Panc1 (cell line): ENCODE data around the gene ERICH4. TPM values are rescaled to one million over a fixed set of nuclear protein-coding genes. Genes with fewer than 3 reads are reported as not detected.
"Not testable (repeated sequence)": the region's sequence is repeated elsewhere in the genome, so short reads cannot be mapped to it uniquely, and the experiment has no call there.

Experiments
- ATAC-seq: fragments of 200-7000 bp; cut with Tn5 transposase; 2 replicates; pipeline ENCODE4 v1.9.1; 2020; ENCODE audit warnings: mild to moderate bottlenecking, moderate library complexity
- BruUV-seq: library from RNA; stranded (reverse); fragments of 400-500 nt; replicated peaks from 2 replicates; lab custom pipeline; 2021; lab: Mats Ljungman, UMichigan
- CTCF ChIA-PET: fragments of 300-600 bp; sonication (Branson Sonifier 250); formaldehyde crosslinking; loops from one replicate; lab custom pipeline; 2022; ENCODE audit warnings: antibody characterized with exemption; lab: Charles Lee
- POLR2A ChIA-PET: fragments of 300-600 bp; sonication (Branson Sonifier 250); formaldehyde crosslinking; loops from one replicate; lab custom pipeline; 2022; ENCODE audit warnings: antibody characterized with exemption; lab: Charles Lee
- DNase-seq: peaks from one replicate; pipeline ENCODE4 v3.0.0-alpha.2; 2010; ENCODE audit warnings: low read depth, low spot score
- H3K27ac ChIP-seq: 2 replicates; pipeline ENCODE4 v1.5.1; 2011; ENCODE audit warnings: mild to moderate bottlenecking, low read length, inconsistent platforms
- H3K27me3 ChIP-seq: fragments of 200-500 bp; sonication (Bioruptor generic); 2 replicates; pipeline ENCODE4 v1.6.0; 2014; ENCODE audit warnings: low read length, inconsistent platforms; ENCODE audit not compliant: control insufficient read depth, insufficient read depth
- H3K36me3 ChIP-seq: fragments of 200-500 bp; sonication (Bioruptor generic); 2 replicates; pipeline ENCODE4 v1.5.1; 2014; ENCODE audit warnings: inconsistent platforms, mild to moderate bottlenecking, low read length, moderate library complexity; ENCODE audit not compliant: control insufficient read depth, insufficient read depth
- H3K4me1 ChIP-seq: 2 replicates; pipeline ENCODE4 v1.5.1; 2011; ENCODE audit warnings: inconsistent platforms, mild to moderate bottlenecking, low read length, moderate library complexity; ENCODE audit not compliant: control insufficient read depth, insufficient read depth
- H3K4me3 ChIP-seq, 2 experiments: 2 replicates each; pipeline ENCODE4 v1.5.1; 2011 to 2012; ENCODE audit warnings: low read depth in 2 of 2, low read length in 2 of 2, mild to moderate bottlenecking in 2 of 2, inconsistent platforms in 1 of 2, moderate library complexity in 1 of 2
- H3K9me3 ChIP-seq: fragments of 200-500 bp; sonication (Bioruptor generic); 2 replicates; pipeline ENCODE4 v1.5.1; 2014; ENCODE audit warnings: low read depth, mild to moderate bottlenecking, inconsistent platforms, low read length, moderate library complexity; ENCODE audit not compliant: control insufficient read depth, insufficient read depth
- POLR2AphosphoS5 ChIP-seq: IDR thresholded peaks from 2 replicates; pipeline ENCODE4 v1.6.1; 2012; ENCODE audit warnings: mild to moderate bottlenecking, low read depth, low read length, moderate library complexity
- SIN3A ChIP-seq: IDR thresholded peaks from 2 replicates; pipeline ENCODE4 v1.6.1; 2012; ENCODE audit warnings: low read depth, mild to moderate bottlenecking, low read length, moderate library complexity, borderline replicate concordance; ENCODE audit not compliant: insufficient read depth
- TCF7L2 ChIP-seq: IDR thresholded peaks from 2 replicates; pipeline ENCODE4 v1.6.1; 2011; ENCODE audit warnings: mild to moderate bottlenecking, low read depth, low read length, inconsistent platforms
- in situ Hi-C: cut with HindIII; loops from 2 replicates; pipeline ENCODE4 v1.10.0; 2016; ENCODE audit warnings: low sequenced_read_pairs, low pct_unique_long_range_greater_than_20kb
- intact Hi-C: fragments of 100-400 bp; cut with micrococcal nuclease; formaldehyde crosslinking; loops from one replicate; pipeline ENCODE4 v1.10.0; 2022; ENCODE audit not compliant: unreplicated experiment
- total RNA-seq: library from RNA; stranded (reverse); gene quantifications from one replicate; pipeline ENCODE4 v1.2.1, GENCODE V29; 2021; ENCODE audit not compliant: unreplicated experiment
- TF ChIP-seq, protein P1 (sequence below), 2 experiments: IDR thresholded peaks; 2 replicates each; pipeline ENCODE4 v1.6.1; 2011 to 2012; ENCODE audit warnings: low read depth in 2 of 2, control low read depth in 1 of 2, low read length in 1 of 2, mild to moderate bottlenecking in 1 of 2, moderate library complexity in 1 of 2; ENCODE audit not compliant: insufficient read depth in 1 of 2
- TF ChIP-seq, protein P2 (sequence below): fragments of 450-650 bp; IDR thresholded peaks from 2 replicates; pipeline ENCODE4 v1.5.1; 2017; ENCODE audit warnings: mild to moderate bottlenecking

The ERICH4 gene
- total RNA-seq, 1 experiment from 2014 or later = not detected

DNA sequence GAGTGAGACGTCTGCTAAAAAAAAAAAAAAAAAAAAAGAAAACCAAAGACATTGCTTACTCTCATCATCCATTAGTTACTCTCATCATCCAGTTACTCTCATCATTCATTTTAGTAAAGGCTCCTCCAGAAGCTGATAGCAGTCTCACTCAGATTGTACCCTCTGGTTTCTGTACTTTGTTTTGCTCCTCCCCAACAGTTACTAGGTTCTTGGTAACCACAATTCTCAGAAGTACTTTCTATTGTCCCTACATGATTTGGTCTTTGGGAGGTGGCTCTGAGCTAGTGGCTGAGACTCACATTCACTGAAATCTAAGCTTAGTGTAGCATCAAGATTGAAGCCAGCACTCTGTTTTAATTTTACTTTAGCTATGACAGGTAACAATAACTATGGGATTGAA is 14.3 kb downstream of the ERICH4 start:
- BruUV-seq = no TSS peak
- Histone ChIP-seq H3K4me3 (no peak overlapping the region), H3K36me3 (no peaks in the 10 kb centered on the region), H3K27ac (no peak overlapping the region), H3K9me3 (no peaks in the 10 kb centered on the region), H3K27me3 (peaks cover 3% of the 10 kb centered on the region; the same call in 1 of the 2 replicates), H3K4me1 (no peaks in the 10 kb centered on the region)
- POLR2A ChIA-PET = no interaction called here
- TF ChIP-seq TCF7L2 (no peak), SIN3A (no peak), POLR2AphosphoS5 (no peak)
- TF ChIP-seq, protein P1, sequence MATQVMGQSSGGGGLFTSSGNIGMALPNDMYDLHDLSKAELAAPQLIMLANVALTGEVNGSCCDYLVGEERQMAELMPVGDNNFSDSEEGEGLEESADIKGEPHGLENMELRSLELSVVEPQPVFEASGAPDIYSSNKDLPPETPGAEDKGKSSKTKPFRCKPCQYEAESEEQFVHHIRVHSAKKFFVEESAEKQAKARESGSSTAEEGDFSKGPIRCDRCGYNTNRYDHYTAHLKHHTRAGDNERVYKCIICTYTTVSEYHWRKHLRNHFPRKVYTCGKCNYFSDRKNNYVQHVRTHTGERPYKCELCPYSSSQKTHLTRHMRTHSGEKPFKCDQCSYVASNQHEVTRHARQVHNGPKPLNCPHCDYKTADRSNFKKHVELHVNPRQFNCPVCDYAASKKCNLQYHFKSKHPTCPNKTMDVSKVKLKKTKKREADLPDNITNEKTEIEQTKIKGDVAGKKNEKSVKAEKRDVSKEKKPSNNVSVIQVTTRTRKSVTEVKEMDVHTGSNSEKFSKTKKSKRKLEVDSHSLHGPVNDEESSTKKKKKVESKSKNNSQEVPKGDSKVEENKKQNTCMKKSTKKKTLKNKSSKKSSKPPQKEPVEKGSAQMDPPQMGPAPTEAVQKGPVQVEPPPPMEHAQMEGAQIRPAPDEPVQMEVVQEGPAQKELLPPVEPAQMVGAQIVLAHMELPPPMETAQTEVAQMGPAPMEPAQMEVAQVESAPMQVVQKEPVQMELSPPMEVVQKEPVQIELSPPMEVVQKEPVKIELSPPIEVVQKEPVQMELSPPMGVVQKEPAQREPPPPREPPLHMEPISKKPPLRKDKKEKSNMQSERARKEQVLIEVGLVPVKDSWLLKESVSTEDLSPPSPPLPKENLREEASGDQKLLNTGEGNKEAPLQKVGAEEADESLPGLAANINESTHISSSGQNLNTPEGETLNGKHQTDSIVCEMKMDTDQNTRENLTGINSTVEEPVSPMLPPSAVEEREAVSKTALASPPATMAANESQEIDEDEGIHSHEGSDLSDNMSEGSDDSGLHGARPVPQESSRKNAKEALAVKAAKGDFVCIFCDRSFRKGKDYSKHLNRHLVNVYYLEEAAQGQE (IDR thresholded peaks at IDR 0.05; ENCODE audit: insufficient read depth in 1 of 2, low read depth in 2 of 2, low read length in 1 of 2) = no peak
- TF ChIP-seq, protein P2, sequence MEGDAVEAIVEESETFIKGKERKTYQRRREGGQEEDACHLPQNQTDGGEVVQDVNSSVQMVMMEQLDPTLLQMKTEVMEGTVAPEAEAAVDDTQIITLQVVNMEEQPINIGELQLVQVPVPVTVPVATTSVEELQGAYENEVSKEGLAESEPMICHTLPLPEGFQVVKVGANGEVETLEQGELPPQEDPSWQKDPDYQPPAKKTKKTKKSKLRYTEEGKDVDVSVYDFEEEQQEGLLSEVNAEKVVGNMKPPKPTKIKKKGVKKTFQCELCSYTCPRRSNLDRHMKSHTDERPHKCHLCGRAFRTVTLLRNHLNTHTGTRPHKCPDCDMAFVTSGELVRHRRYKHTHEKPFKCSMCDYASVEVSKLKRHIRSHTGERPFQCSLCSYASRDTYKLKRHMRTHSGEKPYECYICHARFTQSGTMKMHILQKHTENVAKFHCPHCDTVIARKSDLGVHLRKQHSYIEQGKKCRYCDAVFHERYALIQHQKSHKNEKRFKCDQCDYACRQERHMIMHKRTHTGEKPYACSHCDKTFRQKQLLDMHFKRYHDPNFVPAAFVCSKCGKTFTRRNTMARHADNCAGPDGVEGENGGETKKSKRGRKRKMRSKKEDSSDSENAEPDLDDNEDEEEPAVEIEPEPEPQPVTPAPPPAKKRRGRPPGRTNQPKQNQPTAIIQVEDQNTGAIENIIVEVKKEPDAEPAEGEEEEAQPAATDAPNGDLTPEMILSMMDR = no peak
- ATAC-seq (no peak), DNase-seq (no peak)
- intact Hi-C loops = no loop called here
- CTCF ChIA-PET = no interaction called here
- in situ Hi-C loops = no loop called here

DNA sequence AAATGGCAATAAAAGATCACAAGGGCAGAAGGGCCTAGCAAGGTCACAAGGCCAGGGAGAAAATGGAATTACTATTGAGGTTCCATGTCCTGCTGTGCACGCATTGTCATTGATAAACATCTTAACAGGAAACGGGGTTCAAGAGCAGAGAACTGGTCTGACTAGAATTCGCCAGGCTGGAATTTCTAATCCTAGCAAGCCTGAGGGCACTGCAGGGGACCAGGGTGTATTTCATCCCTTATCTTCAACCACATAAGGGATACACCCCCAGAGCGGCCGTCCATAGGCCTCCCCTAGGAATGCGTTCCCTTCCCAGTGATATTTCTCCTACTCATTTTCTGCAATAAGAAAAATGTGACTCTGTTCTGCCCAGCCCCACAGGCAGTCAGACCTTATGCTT is 19.5 kb downstream of the ERICH4 start:
- Histone ChIP-seq H3K27ac (no peak overlapping the region), H3K27me3 (peaks cover 10% of the 10 kb centered on the region), H3K36me3 (no peaks in the 10 kb centered on the region), H3K4me1 (no peaks in the 10 kb centered on the region), H3K4me3 (no peak overlapping the region), H3K9me3 (no peaks in the 10 kb centered on the region)
- no TSS peak for BruUV-seq
- intact Hi-C loops = loop anchor here (10.0 kb wide), 1 partner anchor 82 kb away; no protein-coding TSS in a partner anchor
- in situ Hi-C loops = no loop called here
- ATAC-seq = no peak
- DNase-seq = no peak
- TF ChIP-seq, protein P1 (IDR thresholded peaks at IDR 0.05; ENCODE audit: insufficient read depth in 1 of 2, low read depth in 2 of 2, low read length in 1 of 2) = no peak
- TF ChIP-seq, protein P2 = no peak
- TF ChIP-seq TCF7L2 (no peak), SIN3A (no peak), POLR2AphosphoS5 (no peak)
- ChIA-PET CTCF (no interaction called here), POLR2A (no interaction called here)

DNA sequence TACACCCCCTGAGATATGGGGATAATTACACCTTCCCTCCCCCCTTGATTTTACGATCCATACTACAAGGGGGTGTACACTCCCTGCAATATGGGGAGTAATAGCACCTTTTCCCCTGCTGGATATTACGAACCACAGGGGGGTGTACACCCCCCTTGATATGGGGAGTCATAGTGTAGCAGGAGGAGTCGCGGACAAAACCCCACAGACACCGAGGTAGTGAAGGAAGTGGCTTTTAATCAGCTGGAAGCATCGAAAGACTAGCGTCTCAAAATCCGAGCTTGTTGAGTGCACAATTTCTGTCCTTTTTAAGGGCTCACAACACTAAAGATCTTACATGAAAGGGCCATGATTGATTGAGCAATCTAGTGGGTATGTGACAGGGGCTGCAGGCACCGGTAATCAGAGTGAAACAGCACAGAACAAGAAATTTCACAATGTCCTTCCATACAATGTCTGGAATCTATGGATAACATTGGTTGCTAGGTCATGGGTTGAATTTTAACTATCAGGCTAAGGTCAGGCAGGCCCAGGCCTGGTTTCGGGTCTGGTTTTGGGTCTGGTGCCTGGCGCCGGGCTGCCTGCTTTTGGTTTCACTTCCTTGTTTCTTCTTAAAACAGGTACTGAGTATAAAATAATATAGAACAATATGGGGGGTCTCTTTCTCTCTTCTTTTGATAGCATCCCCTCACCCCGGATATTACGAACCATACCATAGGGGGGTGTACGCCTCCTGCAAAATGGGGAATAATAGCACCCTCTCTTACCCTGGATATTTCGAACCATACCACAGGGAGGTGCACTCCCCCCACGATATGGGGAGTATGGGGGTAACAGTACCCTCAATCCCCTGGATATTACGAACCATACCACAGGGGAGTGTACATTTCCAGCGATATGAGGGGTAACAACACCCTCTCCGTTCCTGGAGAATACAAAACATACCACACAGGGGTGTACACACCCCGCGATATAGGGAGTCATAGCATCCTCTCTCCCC is 20.6 kb downstream of the ERICH4 start:
- H3K4me1 ChIP-seq, H3K36me3 ChIP-seq, H3K9me3 ChIP-seq, POLR2A ChIA-PET, in situ Hi-C loops, ATAC-seq, CTCF ChIA-PET, BruUV-seq, H3K27ac ChIP-seq, H3K27me3 ChIP-seq, H3K4me3 ChIP-seq, DNase-seq: not testable (repeated sequence)
- intact Hi-C loops = loop anchor here (10.0 kb wide), 1 partner anchor 81 kb away; no protein-coding TSS in a partner anchor
